Hepatocyte (in vitro differentiated cells): ENCODE results near the gene SEMA5A.

Source experiments
- EZH2 ChIP-seq: fragments of 200-600 bp; sonication (generic); IDR thresholded peaks from 2 replicates; pipeline ENCODE4 v1.6.1; 2016; ENCODE audit warnings: antibody characterized with exemption, mild to moderate bottlenecking, borderline replicate concordance
- TF ChIP-seq, protein P1 (sequence below): fragments of 200-600 bp; sonication (generic); IDR thresholded peaks from 2 replicates; pipeline ENCODE4 v1.5.1; 2016; ENCODE audit warnings: antibody characterized with exemption, mild to moderate bottlenecking; ENCODE audit not compliant: poor library complexity

DNA sequence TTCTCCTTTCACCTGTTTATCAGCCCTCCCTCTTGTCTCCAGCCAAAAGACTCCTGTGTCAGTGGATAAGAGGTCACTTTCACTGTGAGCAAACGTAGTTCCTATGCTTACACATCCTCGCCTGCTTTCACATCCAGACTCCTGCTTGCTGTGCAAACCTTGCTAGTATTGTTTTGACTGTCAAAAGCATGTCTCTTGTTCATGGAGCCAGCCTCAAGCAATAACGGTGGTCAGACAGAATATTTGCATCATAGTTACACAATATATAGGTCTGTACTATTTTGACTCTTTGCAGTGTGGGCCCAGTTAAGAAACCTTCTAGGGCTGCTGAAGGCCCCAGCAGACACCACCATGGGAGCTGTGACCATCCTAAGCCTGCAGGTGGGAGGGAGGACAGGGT lies 420.0 kb downstream of the SEMA5A start:
- TF ChIP-seq, protein P1, sequence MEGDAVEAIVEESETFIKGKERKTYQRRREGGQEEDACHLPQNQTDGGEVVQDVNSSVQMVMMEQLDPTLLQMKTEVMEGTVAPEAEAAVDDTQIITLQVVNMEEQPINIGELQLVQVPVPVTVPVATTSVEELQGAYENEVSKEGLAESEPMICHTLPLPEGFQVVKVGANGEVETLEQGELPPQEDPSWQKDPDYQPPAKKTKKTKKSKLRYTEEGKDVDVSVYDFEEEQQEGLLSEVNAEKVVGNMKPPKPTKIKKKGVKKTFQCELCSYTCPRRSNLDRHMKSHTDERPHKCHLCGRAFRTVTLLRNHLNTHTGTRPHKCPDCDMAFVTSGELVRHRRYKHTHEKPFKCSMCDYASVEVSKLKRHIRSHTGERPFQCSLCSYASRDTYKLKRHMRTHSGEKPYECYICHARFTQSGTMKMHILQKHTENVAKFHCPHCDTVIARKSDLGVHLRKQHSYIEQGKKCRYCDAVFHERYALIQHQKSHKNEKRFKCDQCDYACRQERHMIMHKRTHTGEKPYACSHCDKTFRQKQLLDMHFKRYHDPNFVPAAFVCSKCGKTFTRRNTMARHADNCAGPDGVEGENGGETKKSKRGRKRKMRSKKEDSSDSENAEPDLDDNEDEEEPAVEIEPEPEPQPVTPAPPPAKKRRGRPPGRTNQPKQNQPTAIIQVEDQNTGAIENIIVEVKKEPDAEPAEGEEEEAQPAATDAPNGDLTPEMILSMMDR, result no peak
- no peak for TF ChIP-seq EZH2
